Body of pancreas (tissue), 4 donors: ENCODE measurements around the gene JPH2. TPM values are rescaled to one million over a fixed set of nuclear protein-coding genes. Genes with fewer than 3 reads are reported as not detected.
"Not testable (repeated sequence)": the region's sequence is repeated elsewhere in the genome, so short reads cannot be mapped to it uniquely, and the experiment has no call there.

Experiments used
- ATAC-seq: fragments of 150-250 bp; one replicate; pipeline ENCODE4 v1.9.1; 2016
- DNase-seq, 4 donors: peaks; one replicate each; pipeline ENCODE4 v3.0.0-alpha.2; 2019
- H3K27ac ChIP-seq, 4 donors: fragments of 200-600 bp; sonication (generic); 1 replicate in 3 of 4; 2 replicates in 1 of 4; pipeline versions ENCODE4 v1.5.1 to v1.6.1; 2016 to 2019; ENCODE audit warnings: mild to moderate bottlenecking in 1 of 4, mixed read lengths in 1 of 4, moderate library complexity in 1 of 4
- H3K27me3 ChIP-seq, 2 donors: fragments of 200-600 bp; sonication (generic); one replicate each; pipeline ENCODE4 v1.6.0; 2016; ENCODE audit warnings: mild to moderate bottlenecking in 1 of 2
- H3K36me3 ChIP-seq, 2 donors: fragments of 200-600 bp; sonication (generic); replicated peaks in 1 of 2; 2 replicates each; pipeline ENCODE4 v1.5.1; 2016; ENCODE audit warnings: low read depth in 2 of 2; ENCODE audit not compliant: insufficient read depth in 1 of 2
- H3K4me1 ChIP-seq: fragments of 200-600 bp; sonication (generic); one replicate; pipeline ENCODE4 v1.6.0; 2016
- H3K4me3 ChIP-seq, 2 donors: fragments of 200-600 bp; sonication (generic); 1 replicate in 1 of 2; 2 replicates in 1 of 2; pipeline ENCODE4 v1.5.1; 2016 to 2019
- H3K9me3 ChIP-seq, 3 donors: fragments of 200-600 bp; sonication (generic); 1 replicate in 2 of 3; 2 replicates in 1 of 3; pipeline ENCODE4 v1.5.1; 2016
- POLR2A ChIP-seq, 3 donors: fragments of 450-650 bp; IDR thresholded peaks; one replicate each; pipeline ENCODE4 v1.6.1; 2016; ENCODE audit warnings: antibody characterized with exemption in 3 of 3, mild to moderate bottlenecking in 2 of 3
- WGBS, 2 donors: methylation state at CpG; one replicate each; pipeline ENCODE4 v1.1.5; 2017; 5-methylcytosine and 5-hydroxymethylcytosine counted together
- intact Hi-C: fragments of 100-400 bp; cut with DNase I; formaldehyde crosslinking; loops from one replicate; pipeline ENCODE4 v1.15.1; 2023
- total RNA-seq, 2 donors: library from RNA; depleted of rRNA; stranded (reverse); fragments of >200 nt; gene quantifications; one replicate each; pipeline ENCODE4 v1.1.0, GENCODE V29; 2016
- TF ChIP-seq, protein P1 (sequence below), 7 experiments: fragments of 450-650 bp in 4 of 7; fragments of 200-600 bp in 3 of 7; sonication (generic) in 3 of 7; IDR thresholded peaks; one replicate each; pipeline ENCODE4 v1.5.1; 2016 to 2019; ENCODE audit warnings: antibody characterized with exemption in 7 of 7

JPH2 gene
- total RNA-seq, 2 donors from 2014 or later = 1.6 to 2.1 TPM

DNA sequence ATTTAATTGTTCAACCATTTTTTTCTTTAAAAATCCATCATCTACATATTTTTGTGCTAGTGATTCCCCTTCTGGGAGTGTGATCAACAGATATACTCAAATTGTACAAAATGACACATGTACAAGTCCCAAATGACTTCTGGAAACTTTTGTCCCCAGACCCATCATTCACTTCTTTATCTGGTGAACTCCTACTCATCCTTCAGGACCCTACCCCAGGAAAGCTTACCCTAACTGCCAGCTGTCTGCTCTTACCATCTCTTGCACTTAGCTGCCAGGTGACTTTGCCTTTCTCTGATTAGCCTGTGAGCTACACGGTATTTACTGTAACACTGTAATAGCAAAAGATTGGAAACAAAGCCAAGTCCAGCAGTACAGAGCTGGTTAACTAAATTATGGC lies 55.3 kb downstream of the JPH2 start:
- no peak for TF ChIP-seq POLR2A (IDR thresholded peaks at IDR 0.05)
- TF ChIP-seq, protein P1, sequence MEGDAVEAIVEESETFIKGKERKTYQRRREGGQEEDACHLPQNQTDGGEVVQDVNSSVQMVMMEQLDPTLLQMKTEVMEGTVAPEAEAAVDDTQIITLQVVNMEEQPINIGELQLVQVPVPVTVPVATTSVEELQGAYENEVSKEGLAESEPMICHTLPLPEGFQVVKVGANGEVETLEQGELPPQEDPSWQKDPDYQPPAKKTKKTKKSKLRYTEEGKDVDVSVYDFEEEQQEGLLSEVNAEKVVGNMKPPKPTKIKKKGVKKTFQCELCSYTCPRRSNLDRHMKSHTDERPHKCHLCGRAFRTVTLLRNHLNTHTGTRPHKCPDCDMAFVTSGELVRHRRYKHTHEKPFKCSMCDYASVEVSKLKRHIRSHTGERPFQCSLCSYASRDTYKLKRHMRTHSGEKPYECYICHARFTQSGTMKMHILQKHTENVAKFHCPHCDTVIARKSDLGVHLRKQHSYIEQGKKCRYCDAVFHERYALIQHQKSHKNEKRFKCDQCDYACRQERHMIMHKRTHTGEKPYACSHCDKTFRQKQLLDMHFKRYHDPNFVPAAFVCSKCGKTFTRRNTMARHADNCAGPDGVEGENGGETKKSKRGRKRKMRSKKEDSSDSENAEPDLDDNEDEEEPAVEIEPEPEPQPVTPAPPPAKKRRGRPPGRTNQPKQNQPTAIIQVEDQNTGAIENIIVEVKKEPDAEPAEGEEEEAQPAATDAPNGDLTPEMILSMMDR (IDR thresholded peaks at IDR 0.05) = no peak
- Histone ChIP-seq H3K4me3 (no peak overlapping the region), H3K27ac (no peak overlapping the region), H3K36me3 (no peaks in the 10 kb centered on the region), H3K27me3 (no peaks in the 10 kb centered on the region), H3K9me3 (no peaks in the 10 kb centered on the region), H3K4me1 (no peaks in the 10 kb centered on the region)
- intact Hi-C loops = no loop called here
- ATAC-seq (no peak), DNase-seq (no peak)
- WGBS, 2 donors = 30 to 66% methylated on average over 1 of the region's 1 CpG

DNA sequence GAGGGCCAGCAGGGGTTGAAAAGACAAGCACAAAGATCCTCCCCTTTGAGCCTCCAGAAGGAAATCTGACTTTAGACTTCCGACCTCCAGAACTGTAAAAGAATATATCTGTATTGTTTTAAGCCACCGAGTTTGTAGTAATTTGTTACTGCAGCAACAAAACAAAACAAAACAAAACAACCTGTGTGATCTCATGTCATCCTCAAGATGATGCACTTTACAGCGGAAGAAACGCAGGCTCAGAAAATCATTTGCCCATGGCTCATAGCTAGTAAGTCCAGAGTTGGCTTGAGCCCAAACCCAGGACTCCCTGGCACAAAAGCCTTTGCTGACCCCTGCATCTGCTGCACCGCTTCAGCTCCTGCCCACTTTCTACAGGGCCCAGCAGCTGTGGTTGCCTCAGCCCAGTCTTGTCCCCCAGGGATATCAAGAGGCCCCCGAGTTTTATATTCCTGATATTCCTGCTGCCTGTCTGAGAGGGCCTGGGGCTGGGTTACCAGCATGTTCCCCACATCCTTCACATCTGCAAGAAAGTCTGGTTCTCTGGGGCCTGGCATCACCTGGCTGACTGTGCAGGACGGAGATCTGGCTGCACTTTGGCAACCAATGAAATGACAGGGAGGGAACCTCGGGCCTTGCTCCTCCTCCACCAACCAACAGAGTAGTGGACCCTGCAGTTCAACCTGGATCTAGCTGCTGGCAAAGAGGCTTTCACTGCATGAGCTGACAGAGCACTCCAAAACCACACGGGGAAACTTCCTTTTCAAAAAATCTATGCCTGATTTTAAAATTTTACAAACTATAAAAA lies 56.9 kb downstream of the JPH2 start:
- no peak overlapping the region for H3K27ac ChIP-seq
- WGBS, 2 donors = 58 to 64% methylated on average over 8 to 9 of the region's 9 CpGs
- H3K27me3 ChIP-seq = no peaks in the 10 kb centered on the region
- H3K9me3 ChIP-seq = no peaks in the 10 kb centered on the region
- no peak for TF ChIP-seq POLR2A (IDR thresholded peaks at IDR 0.05)
- TF ChIP-seq, protein P1 (IDR thresholded peaks at IDR 0.05) = no peak
- DNase-seq (no peak), ATAC-seq (no peak)
- no peaks in the 10 kb centered on the region for H3K4me1 ChIP-seq
- no peak overlapping the region for H3K4me3 ChIP-seq
- intact Hi-C loops = no loop called here
- no peaks in the 10 kb centered on the region for H3K36me3 ChIP-seq

DNA sequence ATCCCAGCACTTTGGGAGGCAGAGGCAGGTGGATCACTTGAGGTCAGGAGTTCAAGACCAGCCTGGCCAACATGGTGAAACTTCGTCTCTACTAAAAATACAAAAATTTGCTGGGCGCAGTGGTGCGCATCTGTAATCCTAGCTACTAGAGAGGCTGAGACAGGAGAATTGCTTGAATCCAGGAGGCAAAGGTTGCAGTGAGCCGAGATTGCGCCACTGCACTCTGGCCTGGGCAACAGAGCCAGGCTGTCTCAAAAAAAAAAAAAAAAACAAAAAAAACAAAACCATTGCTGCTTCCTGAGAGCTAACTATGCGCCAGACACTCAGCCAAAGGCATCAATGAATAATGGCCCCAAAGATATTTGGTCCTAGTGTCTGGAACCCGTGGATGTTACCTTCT lies 57.7 kb downstream of the JPH2 start:
- DNase-seq, ATAC-seq, intact Hi-C loops, H3K36me3 ChIP-seq, H3K9me3 ChIP-seq, H3K27me3 ChIP-seq, H3K4me3 ChIP-seq, H3K4me1 ChIP-seq, H3K27ac ChIP-seq: not testable (repeated sequence)
- 78 to 87% methylated on average over 7 of the region's 7 CpGs for WGBS, 2 donors

DNA sequence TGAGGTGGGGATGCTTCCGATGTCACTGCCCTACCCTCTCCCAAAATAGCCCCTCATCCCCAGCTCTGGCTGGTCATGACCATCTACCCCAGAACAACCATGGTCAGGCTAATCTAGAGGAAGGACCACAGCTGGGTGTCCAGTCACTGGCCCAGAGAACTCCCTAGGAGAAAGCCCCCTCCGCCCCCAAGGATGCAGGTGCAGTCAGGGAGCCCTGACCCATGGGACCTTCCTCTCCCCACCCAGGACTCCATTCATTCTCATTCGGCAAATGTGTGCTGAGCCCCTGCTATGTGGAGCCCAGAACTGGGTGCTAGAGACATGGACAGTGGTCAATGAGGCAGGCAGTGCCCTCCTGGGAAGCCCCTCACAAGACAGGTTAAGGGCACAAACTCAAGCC lies 60.5 kb downstream of the JPH2 start:
- Histone ChIP-seq H3K36me3 (no peaks in the 10 kb centered on the region), H3K27ac (no peak overlapping the region), H3K9me3 (no peaks in the 10 kb centered on the region), H3K4me1 (no peaks in the 10 kb centered on the region), H3K27me3 (no peaks in the 10 kb centered on the region), H3K4me3 (no peak overlapping the region)
- WGBS, 2 donors = 77 to 78% methylated on average over 3 of the region's 3 CpGs
- intact Hi-C loops = no loop called here
- ATAC-seq (no peak), DNase-seq (no peak)
- no peak for TF ChIP-seq POLR2A (IDR thresholded peaks at IDR 0.05)
- TF ChIP-seq, protein P1 (IDR thresholded peaks at IDR 0.05) = no peak

DNA sequence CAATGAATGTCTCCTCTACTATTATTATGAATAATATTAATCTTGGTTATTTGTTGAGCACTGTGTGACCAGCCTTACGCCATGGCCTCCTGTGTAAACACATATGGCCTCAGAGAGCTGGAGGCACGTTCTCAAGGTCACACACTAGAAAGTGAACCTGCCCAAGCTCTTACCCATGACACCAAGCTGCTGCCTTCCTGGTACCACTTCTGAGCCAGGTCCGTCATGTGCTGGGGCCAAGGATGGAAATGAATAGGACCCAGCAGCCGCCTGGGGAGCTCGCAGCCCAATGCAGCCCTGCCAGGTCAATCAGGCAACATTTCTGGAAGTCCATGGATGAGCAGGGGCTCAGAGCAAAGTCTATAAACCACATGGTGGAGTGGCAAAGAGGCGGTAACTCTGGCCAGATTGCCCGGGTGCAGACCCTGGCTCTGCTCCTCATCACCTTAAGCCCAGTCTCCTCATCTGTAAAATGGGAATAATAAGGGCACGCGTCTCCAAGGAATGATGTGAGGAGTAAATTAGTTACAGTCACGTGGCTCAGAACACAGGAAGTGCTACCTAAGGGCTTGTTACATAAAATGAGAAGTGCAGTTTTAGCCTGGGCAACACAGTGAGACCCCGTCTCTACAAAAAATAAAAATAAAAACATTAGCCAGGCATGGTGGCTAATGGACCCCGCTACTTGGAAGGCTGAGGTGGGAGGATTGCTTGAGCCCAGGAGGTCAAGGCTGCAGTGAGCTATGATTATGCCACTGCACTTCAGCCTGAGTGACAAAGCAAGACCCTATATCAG lies 61.5 kb downstream of the JPH2 start:
- Histone ChIP-seq H3K4me3 (no peak overlapping the region), H3K36me3 (no peaks in the 10 kb centered on the region), H3K27me3 (no peaks in the 10 kb centered on the region), H3K9me3 (no peaks in the 10 kb centered on the region), H3K27ac (no peak overlapping the region), H3K4me1 (no peaks in the 10 kb centered on the region)
- DNase-seq = no peak
- no peak for ATAC-seq
- whole genome bisulfite sequencing, 2 donors = 62 to 68% methylated on average over 12 of the region's 12 CpGs
- intact Hi-C loops = no loop called here
- no peak for TF ChIP-seq POLR2A (IDR thresholded peaks at IDR 0.05)
- TF ChIP-seq, protein P1 (IDR thresholded peaks at IDR 0.05) = no peak
